ENCODE results near the gene CAND1.
"Not testable (repeated sequence)": the region's sequence is repeated elsewhere in the genome, so short reads cannot be mapped to it uniquely, and the experiment has no call there.

The CAND1 gene

GRCh38 chr12:67284561-67284960 lies 15.4 kb downstream of the CAND1 start:
- no peak for DNase-seq

- no peak for DNase-seq
These were observed 17.1 kb downstream of the CAND1 start for GRCh38 chr12:67286257-67286656.

- DNase-seq = no peak
These were observed 18.2 kb downstream of the CAND1 start for GRCh38 chr12:67287311-67287710.

GRCh38 chr12:67288561-67288960 lies 19.4 kb downstream of the CAND1 start:
- no peak for DNase-seq

- no peak for DNase-seq
These were observed 21.2 kb downstream of the CAND1 start for GRCh38 chr12:67290378-67290777.

GRCh38 chr12:67299526-67299925 lies 30.4 kb downstream of the CAND1 start:
- no peak for DNase-seq

- no peak for DNase-seq
These were observed 30.8 kb downstream of the CAND1 start for GRCh38 chr12:67299926-67300325.

GRCh38 chr12:67302162-67302561 lies 33.0 kb downstream of the CAND1 start:
- DNase-seq = no peak

- no peak for DNase-seq
These were observed 36.4 kb downstream of the CAND1 start for GRCh38 chr12:67305544-67305943.

GRCh38 chr12:67306712-67307111 lies 37.6 kb downstream of the CAND1 start:
- DNase-seq = no peak

GRCh38 chr12:67315661-67316060 lies 46.5 kb downstream of the CAND1 start:
- DNase-seq = no peak

- no peak for DNase-seq
These were observed 49.6 kb downstream of the CAND1 start for GRCh38 chr12:67318786-67319185.

- DNase-seq = no peak
These were observed 50.8 kb downstream of the CAND1 start for GRCh38 chr12:67319936-67320335.

- DNase-seq = no peak
These were observed 51.6 kb downstream of the CAND1 start for GRCh38 chr12:67320614-67321295.

GRCh38 chr12:67322580-67322979 lies 53.4 kb downstream of the CAND1 start:
- DNase-seq = no peak

GRCh38 chr12:67323007-67323406 lies 53.8 kb downstream of the CAND1 start:
- DNase-seq = no peak

GRCh38 chr12:67326637-67327036 lies 57.5 kb downstream of the CAND1 start:
- DNase-seq = no peak

- peak; percentile 40 to 67 for DNase-seq
These were observed 58.3 kb downstream of the CAND1 start for GRCh38 chr12:67327466-67327865.

- DNase-seq = no peak
These were observed 62.0 kb downstream of the CAND1 start for GRCh38 chr12:67331123-67331522.

- DNase-seq = no peak
These were observed 62.7 kb downstream of the CAND1 start for GRCh38 chr12:67331828-67332227.

GRCh38 chr12:67333649-67334048 lies 64.5 kb downstream of the CAND1 start:
- DNase-seq = no peak

GRCh38 chr12:67338426-67338825 lies 69.3 kb downstream of the CAND1 start:
- DNase-seq = no peak

GRCh38 chr12:67339530-67339929 lies 70.4 kb downstream of the CAND1 start:
- DNase-seq = no peak

- DNase-seq = not testable (repeated sequence)
These were observed 71.9 kb downstream of the CAND1 start for GRCh38 chr12:67341086-67341485.

- DNase-seq = no peak
These were observed 76.0 kb downstream of the CAND1 start for GRCh38 chr12:67344979-67345710.
